ENCODE data around the gene SNCAIP.

- TF ChIP-seq POLR2A (IDR thresholded peaks at IDR 0.05): no peak
- TF ChIP-seq CTCF (IDR thresholded peaks at IDR 0.05): no peak
These were observed 88.3 kb downstream of the SNCAIP start for GRCh38 chr5:122400341-122400740.
